ENCODE results near the gene ITGA11.

ITGA11 gene

GRCh38 chr15:68445351-68445750, 13.4 kb upstream of the ITGA11 start:
- no peak for DNase-seq

- DNase-seq: no peak
These were observed 12.4 kb upstream of the ITGA11 start for GRCh38 chr15:68444336-68444735.

GRCh38 chr15:68442903-68443302, 10.9 kb upstream of the ITGA11 start:
- no peak for DNase-seq

GRCh38 chr15:68442041-68442440, 10.1 kb upstream of the ITGA11 start:
- peak; percentile 63 for DNase-seq

GRCh38 chr15:68441045-68441743, 9.2 kb upstream of the ITGA11 start:
- DNase-seq: no peak

- DNase-seq: no peak
These were observed 8.2 kb upstream of the ITGA11 start for GRCh38 chr15:68440136-68440535.

- DNase-seq: no peak
These were observed 7.5 kb upstream of the ITGA11 start for GRCh38 chr15:68439506-68439905.

GRCh38 chr15:68436680-68437079, 4.7 kb upstream of the ITGA11 start:
- DNase-seq: no peak

- no peak for DNase-seq
These were observed 4.0 kb upstream of the ITGA11 start for GRCh38 chr15:68435966-68436365.

GRCh38 chr15:68434021-68434420, 2.1 kb upstream of the ITGA11 start:
- no peak for DNase-seq

GRCh38 chr15:68433551-68433950, 1.6 kb upstream of the ITGA11 start:
- DNase-seq: no peak

- DNase-seq: no peak
These were observed 590 bp upstream of the ITGA11 start for GRCh38 chr15:68432441-68433064.

GRCh38 chr15:68431037-68431791, 749 bp downstream of the ITGA11 start:
- no peak for DNase-seq

GRCh38 chr15:68430471-68431036, 1.4 kb downstream of the ITGA11 start:
- no peak for DNase-seq

- DNase-seq: peak; percentile 85
These were observed 2.1 kb downstream of the ITGA11 start for GRCh38 chr15:68429691-68430470.

GRCh38 chr15:68428431-68428940, 3.5 kb downstream of the ITGA11 start:
- DNase-seq: no peak

GRCh38 chr15:68427963-68428362, 4.0 kb downstream of the ITGA11 start:
- DNase-seq: no peak

GRCh38 chr15:68427366-68427765, 4.6 kb downstream of the ITGA11 start:
- DNase-seq: peak; percentile 55

- no peak for DNase-seq
These were observed 5.8 kb downstream of the ITGA11 start for GRCh38 chr15:68426116-68426515.

- peak; percentile 77 for DNase-seq
These were observed 6.4 kb downstream of the ITGA11 start for GRCh38 chr15:68425428-68426060.

GRCh38 chr15:68424754-68425390, 7.1 kb downstream of the ITGA11 start:
- peak; percentile 59 for DNase-seq

Data from fibroblast of skin of back (primary cell).